ENCODE results near the gene TIRAP. TPM values are rescaled to one million over a fixed set of nuclear protein-coding genes. Genes with fewer than 3 reads are reported as not detected.

Gene TIRAP
- polyA plus RNA-seq, 1 experiment: 7.2 TPM

DNA sequence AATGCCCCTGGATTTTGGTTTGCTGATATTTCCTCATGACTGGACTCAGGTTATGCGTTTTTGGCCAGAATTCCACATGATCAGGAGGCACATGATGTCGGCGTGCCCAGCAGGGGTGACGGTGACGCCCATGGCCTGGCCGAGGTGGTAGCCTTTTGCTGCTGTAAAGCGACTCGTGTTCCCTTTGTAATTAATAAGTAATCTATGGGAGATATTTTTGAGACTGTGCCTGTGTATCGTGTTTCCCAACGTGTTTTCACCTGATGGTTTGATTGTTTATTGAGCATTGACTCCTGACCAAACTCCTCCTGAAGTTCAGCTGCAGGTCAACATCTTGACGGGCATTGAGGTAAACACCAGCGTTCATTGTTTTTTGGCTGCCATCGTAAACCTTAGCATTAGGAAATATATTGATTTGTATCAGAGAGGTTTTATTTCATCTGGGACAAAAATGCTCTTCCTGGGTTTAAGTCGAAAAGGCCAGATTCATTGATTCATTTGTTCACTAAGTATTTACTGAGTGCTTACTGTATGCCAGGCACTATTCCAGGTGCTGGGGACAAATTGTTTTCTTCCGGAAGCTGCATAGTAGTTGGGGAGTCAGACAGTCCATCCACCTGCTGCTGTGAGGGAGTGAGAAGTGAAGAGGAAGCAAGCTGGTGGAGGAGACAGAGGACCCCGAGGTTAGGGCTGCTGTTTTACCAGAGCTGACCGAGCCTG lies 44.5 kb downstream of the TIRAP start:
- POLR2A ChIA-PET: no interaction called here

DNA sequence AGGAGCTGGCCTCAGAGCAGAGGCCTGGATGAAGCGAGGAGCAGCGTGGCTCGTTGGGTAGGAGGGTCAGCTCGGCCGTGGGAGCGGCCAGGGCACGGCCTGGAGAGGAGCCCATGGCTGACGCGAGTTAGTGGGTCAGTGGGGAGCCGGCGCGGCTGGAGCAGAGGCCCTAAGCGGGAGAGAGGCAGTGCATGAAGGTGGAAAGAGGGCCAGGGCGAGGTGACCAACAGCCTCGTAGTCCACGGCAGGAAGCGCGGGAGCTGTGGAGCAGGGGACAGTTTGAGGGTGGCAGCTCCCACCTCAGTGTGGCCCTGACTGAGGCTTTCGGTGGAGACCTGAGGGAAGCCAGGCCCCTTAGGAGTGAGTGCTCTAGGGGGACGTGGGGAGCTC lies 45.1 kb downstream of the TIRAP start:
- no peaks in the 10 kb centered on the region for H3K27me3 ChIP-seq (ENCODE audit: control insufficient read depth, insufficient read depth, low read length)
- TF ChIP-seq, protein P1, sequence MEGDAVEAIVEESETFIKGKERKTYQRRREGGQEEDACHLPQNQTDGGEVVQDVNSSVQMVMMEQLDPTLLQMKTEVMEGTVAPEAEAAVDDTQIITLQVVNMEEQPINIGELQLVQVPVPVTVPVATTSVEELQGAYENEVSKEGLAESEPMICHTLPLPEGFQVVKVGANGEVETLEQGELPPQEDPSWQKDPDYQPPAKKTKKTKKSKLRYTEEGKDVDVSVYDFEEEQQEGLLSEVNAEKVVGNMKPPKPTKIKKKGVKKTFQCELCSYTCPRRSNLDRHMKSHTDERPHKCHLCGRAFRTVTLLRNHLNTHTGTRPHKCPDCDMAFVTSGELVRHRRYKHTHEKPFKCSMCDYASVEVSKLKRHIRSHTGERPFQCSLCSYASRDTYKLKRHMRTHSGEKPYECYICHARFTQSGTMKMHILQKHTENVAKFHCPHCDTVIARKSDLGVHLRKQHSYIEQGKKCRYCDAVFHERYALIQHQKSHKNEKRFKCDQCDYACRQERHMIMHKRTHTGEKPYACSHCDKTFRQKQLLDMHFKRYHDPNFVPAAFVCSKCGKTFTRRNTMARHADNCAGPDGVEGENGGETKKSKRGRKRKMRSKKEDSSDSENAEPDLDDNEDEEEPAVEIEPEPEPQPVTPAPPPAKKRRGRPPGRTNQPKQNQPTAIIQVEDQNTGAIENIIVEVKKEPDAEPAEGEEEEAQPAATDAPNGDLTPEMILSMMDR (IDR thresholded peaks at IDR 0.05; ENCODE audit: insufficient read depth, low read depth, low read length): no peak
- POLR2A ChIA-PET: no interaction called here
- H3K36me3 ChIP-seq (ENCODE audit: control insufficient read depth, insufficient read depth, low read length): no peaks in the 10 kb centered on the region
- DNase-seq (ENCODE audit: low read depth): no peak
- no peak overlapping the region for H3K4me3 ChIP-seq (ENCODE audit: low read depth, low read length)
- CTCF ChIA-PET: interaction anchor here (1.0 to 2.2 kb wide), 2 partner anchors 9 to 18 kb away, joined by 4 to 7 read pairs; no protein-coding TSS in a partner anchor

More for the DNA sequence above, 44.5 kb downstream of the TIRAP start:
- no peak for DNase-seq (ENCODE audit: low read depth)
- Histone ChIP-seq H3K36me3 (ENCODE audit: control insufficient read depth, insufficient read depth, low read length) (no peaks in the 10 kb centered on the region), H3K27me3 (ENCODE audit: control insufficient read depth, insufficient read depth, low read length) (no peaks in the 10 kb centered on the region), H3K4me3 (ENCODE audit: low read depth, low read length) (no peak overlapping the region)
- CTCF ChIA-PET: interaction anchor here (1.0 kb wide), 1 partner anchor 17 kb away, joined by 4 read pairs; no protein-coding TSS in a partner anchor
- TF ChIP-seq, protein P1 (IDR thresholded peaks at IDR 0.05; ENCODE audit: insufficient read depth, low read depth, low read length): no peak

DNA sequence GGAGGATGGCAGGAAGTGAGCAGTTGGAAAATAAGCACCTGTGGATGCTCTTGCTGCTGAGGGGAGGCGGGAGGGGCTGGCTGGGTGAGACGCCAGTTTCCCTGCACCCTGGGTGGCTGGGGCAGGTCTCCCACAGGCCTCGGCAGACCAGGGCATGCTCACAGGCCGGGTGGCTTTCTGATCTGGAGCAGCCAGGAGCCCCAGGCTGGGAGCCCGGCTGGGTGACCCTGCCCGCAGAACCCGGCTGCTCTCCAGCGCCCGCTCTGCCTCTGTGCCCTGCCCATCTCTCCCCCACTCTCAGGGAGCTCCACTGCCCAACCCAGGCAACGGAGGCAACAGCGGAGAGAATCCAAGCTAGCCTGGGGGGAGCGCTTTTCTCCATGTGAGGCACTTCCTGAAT lies 45.6 kb downstream of the TIRAP start:
- CTCF ChIA-PET: interaction anchor here (2.2 kb wide), 1 partner anchor 9 kb away, joined by 7 read pairs; no protein-coding TSS in a partner anchor

DNA sequence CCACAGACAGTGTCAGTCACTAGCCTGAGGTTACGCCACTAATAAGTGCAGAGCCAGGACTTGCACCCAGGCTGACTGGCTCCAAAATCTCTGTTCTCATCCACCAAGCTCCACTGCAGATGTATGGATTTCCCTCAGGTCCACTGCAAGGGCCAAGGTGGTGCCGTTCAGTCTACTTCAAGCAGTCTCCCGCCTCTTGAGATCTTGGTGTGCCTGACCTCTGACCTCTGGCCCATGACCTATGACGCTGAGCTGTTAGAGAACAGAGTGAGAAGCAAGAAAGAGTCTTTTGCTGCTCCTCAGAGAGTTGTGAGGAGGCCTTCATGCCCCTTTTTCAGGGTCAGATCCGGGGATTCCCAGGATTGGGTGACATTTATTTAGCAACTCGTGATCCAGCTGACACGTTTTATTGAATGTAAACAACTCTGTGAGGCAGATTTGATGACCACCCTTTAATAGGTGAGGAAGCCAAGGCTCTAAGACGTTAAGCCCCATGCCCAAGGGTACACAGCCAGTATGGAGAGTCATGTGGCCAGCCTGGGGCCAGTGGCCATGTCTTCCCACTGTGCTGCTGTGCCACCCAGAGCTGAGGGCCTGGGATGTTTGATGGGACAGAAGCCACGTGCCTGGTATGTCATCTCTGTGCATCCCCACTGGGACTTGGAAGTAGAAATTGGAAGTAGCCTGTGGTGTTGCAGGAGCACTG lies 46.2 kb downstream of the TIRAP start:
- CTCF ChIA-PET: interaction anchor here (0.9 to 2.2 kb wide), 3 partner anchors 10 to 18 kb away, joined by 3 to 9 read pairs (median 7); no protein-coding TSS in a partner anchor
- Histone ChIP-seq H3K4me3 (ENCODE audit: low read depth, low read length) (no peak overlapping the region), H3K27me3 (ENCODE audit: control insufficient read depth, insufficient read depth, low read length) (no peaks in the 10 kb centered on the region), H3K36me3 (ENCODE audit: control insufficient read depth, insufficient read depth, low read length) (no peaks in the 10 kb centered on the region)
- TF ChIP-seq, protein P1 (IDR thresholded peaks at IDR 0.05; ENCODE audit: insufficient read depth, low read depth, low read length): no peak
- POLR2A ChIA-PET: no interaction called here
- DNase-seq (ENCODE audit: low read depth): no peak

More for the DNA sequence above, 45.6 kb downstream of the TIRAP start:
- Histone ChIP-seq H3K36me3 (ENCODE audit: control insufficient read depth, insufficient read depth, low read length) (no peaks in the 10 kb centered on the region), H3K27me3 (ENCODE audit: control insufficient read depth, insufficient read depth, low read length) (no peaks in the 10 kb centered on the region), H3K4me3 (ENCODE audit: low read depth, low read length) (no peak overlapping the region)
- POLR2A ChIA-PET: no interaction called here
- DNase-seq (ENCODE audit: low read depth): no peak
- TF ChIP-seq, protein P1 (IDR thresholded peaks at IDR 0.05; ENCODE audit: insufficient read depth, low read depth, low read length): no peak

DNA sequence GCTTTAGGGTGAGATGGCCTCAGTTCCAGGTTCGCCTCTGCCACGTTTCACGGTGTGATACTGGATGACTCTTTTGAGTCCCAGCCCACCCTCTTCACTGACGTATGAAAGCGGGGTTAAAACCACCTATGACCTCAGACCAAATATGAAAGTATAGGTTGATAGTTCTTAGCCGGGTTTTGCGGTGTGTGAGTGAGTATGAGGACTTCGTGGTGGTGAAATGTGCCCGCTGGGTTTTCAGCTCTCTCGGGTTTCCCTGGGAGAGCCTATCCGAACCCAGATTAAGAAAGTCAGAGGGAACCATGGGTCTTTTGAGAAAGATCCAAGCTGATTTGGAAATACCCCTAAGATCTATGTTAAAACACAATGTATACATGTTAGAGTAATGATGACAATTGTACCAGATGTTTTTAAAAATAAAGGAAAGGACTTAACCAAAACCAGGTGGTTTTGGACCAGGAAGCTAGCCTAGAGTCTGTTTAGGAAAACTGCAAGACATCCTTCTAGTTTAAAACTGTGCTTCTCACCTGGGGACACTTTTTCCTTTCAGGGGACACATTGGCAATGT lies 46.8 kb downstream of the TIRAP start:
- CTCF ChIA-PET: interaction anchor here (0.9 to 2.2 kb wide), 3 partner anchors 10 to 19 kb away, joined by 3 to 9 read pairs (median 7); no protein-coding TSS in a partner anchor
- no peak for DNase-seq (ENCODE audit: low read depth)
- Histone ChIP-seq H3K27me3 (ENCODE audit: control insufficient read depth, insufficient read depth, low read length) (no peaks in the 10 kb centered on the region), H3K4me3 (ENCODE audit: low read depth, low read length) (no peak overlapping the region), H3K36me3 (ENCODE audit: control insufficient read depth, insufficient read depth, low read length) (no peaks in the 10 kb centered on the region)
- POLR2A ChIA-PET: no interaction called here
- TF ChIP-seq, protein P1 (IDR thresholded peaks at IDR 0.05; ENCODE audit: insufficient read depth, low read depth, low read length): no peak
